Prostate gland (tissue), 2 donors: ENCODE results near the gene PXMP4.

ENCODE experiments used
- POLR2A ChIP-seq: fragments of 450-650 bp; IDR thresholded peaks from one replicate; pipeline ENCODE4 v1.6.1; 2016; ENCODE audit warnings: antibody characterized with exemption, mild to moderate bottlenecking
- POLR2AphosphoS5 ChIP-seq: sonication (generic); formaldehyde crosslinking; IDR thresholded peaks from one replicate; pipeline ENCODE4 v1.6.1; 2017; ENCODE audit warnings: antibody characterized with exemption
- TF ChIP-seq, protein P1 (sequence below), 4 experiments: fragments of 200-600 bp in 2 of 4; fragments of 450-650 bp in 2 of 4; sonication (generic) in 2 of 4; IDR thresholded peaks; 1 replicate in 3 of 4; 2 replicates in 1 of 4; pipeline ENCODE4 v1.5.1; 2016 to 2019; ENCODE audit warnings: antibody characterized with exemption in 4 of 4, mild to moderate bottlenecking in 2 of 4, moderate library complexity in 2 of 4

DNA sequence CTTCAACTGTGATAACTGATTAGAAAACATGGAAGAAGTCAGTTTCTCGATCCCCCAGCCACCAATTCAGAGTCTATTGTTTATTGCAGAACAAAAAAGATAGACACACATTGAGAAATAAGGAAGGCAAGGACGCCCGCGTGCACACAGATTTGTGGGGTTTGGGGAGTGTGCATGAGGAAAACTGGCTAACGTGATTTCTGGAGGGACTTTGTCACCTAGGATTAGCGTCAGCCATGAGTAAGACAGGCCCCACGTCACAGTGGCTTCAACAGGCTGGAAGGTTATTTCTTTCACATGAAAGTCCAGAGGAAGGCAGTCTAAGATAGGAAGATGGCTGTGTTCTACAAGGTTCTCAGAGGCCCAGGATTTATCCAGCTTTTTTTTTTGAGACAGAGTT, 19.4 kb upstream of the PXMP4 start:
- TF ChIP-seq, protein P1, sequence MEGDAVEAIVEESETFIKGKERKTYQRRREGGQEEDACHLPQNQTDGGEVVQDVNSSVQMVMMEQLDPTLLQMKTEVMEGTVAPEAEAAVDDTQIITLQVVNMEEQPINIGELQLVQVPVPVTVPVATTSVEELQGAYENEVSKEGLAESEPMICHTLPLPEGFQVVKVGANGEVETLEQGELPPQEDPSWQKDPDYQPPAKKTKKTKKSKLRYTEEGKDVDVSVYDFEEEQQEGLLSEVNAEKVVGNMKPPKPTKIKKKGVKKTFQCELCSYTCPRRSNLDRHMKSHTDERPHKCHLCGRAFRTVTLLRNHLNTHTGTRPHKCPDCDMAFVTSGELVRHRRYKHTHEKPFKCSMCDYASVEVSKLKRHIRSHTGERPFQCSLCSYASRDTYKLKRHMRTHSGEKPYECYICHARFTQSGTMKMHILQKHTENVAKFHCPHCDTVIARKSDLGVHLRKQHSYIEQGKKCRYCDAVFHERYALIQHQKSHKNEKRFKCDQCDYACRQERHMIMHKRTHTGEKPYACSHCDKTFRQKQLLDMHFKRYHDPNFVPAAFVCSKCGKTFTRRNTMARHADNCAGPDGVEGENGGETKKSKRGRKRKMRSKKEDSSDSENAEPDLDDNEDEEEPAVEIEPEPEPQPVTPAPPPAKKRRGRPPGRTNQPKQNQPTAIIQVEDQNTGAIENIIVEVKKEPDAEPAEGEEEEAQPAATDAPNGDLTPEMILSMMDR (IDR thresholded peaks at IDR 0.05): no peak
- TF ChIP-seq POLR2A: no peak
- TF ChIP-seq POLR2AphosphoS5: no peak
